HG03342 (cell line): Measurements from ENCODE around the gene KCNJ5.

Experiments used
- ATAC-seq: cut with Tn5 transposase; IDR thresholded peaks from one replicate; pipeline ENCODE4 v1.9.1; 2021; ENCODE audit warnings: mild to moderate bottlenecking, moderate library complexity; ENCODE audit not compliant: unreplicated experiment

KCNJ5 gene

DNA sequence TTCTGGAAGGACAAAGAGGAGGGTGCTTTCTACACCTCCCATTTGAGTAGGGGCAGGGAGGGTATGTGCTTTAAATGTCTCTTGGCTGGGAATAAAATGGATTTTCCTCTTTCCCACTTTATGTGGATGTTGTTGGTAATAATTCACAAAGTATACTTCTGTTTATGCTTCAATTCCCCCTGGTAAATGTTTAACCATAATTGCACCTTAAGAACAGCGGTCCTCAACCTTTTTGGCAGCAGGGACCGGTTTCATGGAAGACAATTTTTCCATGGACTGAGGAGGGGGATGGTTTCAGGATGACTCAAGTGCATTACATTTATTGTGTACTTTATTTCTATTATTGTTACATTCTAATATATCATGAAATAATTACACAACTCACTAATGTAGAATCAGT lies 55.5 kb downstream of the KCNJ5 start:
- ATAC-seq = no peak

- ATAC-seq = no peak
These were observed 56.6 kb downstream of the KCNJ5 start for GRCh38 chr11:128947773-128948172.

DNA sequence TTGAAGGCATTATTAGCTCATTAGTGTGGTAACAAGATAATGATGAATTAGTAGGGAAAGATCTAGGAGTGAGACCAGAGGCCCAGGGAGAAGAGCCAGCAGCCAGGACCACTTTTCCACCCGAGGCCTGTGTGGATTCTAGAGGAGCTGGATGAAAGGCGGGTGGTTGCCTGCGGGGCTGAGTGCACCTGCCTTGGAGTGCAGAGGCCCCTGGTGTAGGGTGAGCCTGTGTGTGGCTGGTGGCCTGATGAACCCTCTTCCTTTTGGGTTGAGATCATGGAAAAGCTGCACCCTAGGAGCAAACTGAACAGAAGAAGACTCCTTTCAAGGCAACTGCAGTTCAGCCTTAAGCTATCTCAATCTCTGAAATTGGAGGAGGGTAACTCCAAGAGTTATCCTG lies 57.4 kb downstream of the KCNJ5 start:
- ATAC-seq = no peak

- ATAC-seq = no peak
These were observed 58.8 kb downstream of the KCNJ5 start for GRCh38 chr11:128949791-128950454.

DNA sequence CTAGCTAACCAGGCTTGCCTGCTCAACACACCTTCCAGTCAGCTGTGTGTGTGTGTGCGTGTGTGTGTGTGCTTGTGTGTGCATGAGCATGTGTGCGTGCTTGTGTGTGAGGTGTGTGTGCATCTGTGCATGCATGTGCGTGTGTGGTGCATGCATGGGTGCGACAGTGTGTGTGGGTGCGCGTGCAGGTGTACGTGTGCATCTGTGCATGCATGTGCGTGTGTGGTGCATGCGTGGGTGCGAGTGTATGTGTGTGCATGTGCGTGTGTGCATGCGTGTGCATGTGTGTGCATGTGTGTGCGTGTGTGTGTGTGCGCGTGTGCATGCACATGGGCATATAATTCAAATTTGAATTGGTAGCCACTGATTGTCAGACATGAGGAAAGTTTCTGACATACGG lies 62.0 kb downstream of the KCNJ5 start:
- ATAC-seq = no peak

GRCh38 chr11:128955636-128956035 lies 64.5 kb downstream of the KCNJ5 start:
- ATAC-seq = no peak

DNA sequence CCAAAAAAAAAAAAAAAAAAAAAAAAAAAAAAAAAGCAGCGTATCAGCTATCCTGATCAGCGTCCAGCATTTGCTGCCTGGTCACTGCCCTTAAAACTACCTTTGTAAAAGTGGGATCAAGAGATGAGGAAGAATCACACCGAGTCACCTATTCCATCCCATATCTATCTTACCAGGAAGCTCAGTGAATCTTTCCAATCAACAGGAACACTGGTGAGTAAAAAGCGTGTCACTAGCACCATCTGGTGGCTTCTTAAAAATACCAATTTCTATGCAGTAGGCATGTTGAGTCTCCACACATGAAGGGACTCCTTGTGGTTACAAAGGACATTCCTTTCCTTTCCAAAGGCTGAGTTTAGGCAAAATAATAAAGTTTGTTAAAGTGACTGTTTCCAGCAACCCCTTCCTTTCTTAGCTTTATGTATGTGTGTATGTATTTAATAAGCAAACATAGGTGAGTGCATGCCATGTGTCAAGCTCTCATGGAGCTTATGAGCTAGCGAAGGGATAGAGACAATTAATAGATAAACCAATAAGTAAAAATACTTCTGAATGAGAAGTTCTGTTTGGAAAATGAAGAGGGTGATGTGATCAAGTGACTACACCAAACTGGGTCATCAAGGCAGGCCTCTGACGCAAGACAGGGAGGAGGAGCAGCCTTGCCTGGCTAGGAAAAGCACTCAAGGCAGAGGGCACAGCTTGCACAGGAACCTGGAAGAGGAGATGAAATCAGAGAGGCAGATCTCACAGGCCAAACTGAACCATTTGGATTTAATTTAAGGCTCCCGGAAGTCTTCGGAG lies 65.4 kb downstream of the KCNJ5 start:
- ATAC-seq = peak; percentile 75

GRCh38 chr11:128957202-128957482 lies 66.0 kb downstream of the KCNJ5 start:
- ATAC-seq = no peak

DNA sequence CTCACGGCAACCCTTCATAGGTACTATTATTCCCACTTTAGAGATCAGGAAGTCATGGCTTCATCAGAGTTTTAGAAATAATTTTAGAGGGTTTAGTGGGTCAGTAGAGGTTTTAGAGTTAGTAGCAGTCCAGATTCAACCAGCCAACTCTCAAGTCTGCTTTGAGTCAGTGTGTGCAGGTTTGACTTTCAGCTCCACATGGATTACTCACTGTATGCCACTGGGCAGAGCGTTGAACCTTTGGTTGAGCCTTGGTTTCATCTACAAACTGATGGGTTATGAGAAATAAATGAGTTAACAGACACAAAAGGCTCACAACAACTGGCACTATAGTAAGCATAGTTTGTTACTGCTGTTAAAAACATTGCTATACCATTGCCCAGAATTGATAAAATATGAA lies 70.5 kb downstream of the KCNJ5 start:
- no peak for ATAC-seq

DNA sequence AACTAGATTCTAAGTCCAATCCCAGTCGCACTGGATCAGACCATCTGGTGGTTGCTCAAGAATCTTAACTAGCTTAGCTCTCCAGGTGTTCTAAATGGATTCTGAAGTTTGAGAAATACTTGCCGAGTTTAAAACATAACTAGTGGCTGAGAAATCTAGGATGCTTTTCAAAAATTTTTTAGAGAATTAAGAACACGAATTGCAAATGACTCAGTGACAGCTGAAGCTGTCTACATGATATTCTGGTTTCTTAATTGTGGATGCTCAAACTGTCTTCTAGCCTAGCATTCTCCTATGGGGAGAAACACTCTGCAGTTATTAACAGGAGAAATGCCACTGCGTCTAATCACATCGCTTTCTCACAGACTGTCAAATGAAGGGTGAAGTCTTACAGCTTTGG lies 71.7 kb downstream of the KCNJ5 start:
- no peak for ATAC-seq

DNA sequence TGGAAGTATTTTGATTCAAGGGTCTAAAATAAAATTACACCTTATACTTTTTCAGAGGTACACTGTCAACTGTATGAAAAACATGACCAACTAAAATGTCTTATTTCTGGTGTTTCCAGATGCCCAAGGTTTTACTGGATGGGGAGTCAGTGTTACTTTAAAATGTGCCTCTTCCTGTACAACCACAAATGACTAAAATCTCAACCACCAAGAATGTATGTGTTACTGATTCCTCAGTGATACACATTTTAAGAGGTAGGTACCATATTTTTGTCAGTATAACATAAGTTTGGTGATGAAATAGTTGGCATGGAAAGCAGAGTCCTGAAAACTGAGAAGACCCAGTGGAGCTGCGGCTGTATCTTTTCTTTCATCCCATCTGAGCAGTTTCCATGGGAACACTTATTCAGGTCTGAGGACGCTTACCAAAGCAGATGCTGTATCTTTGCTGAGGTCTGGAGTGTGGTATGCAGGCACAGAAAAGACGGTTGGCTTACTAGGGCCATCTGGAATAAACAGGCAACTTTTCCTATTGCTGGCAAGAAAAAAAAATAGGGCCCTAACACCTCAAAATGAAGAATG lies 72.7 kb downstream of the KCNJ5 start:
- ATAC-seq = no peak

GRCh38 chr11:128964463-128964930 lies 73.3 kb downstream of the KCNJ5 start:
- ATAC-seq = no peak

DNA sequence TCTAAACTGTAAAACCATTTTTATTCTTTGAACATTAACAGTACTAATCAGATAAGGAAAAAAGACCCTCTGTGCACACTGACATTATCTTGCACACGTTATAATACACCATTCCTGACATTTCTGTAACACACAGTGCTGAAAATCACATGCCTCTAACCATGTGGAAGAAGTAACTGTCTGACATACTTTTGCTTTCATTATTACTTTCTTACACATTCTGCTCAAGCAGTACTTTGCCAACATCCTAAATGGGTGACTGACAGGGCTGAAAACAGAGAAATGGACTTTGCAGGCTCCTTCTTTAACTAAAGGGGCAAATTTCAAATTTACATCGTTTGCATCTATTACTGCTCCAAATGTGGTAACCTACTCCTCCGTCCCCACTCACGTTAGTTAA lies 74.3 kb downstream of the KCNJ5 start:
- peak; percentile 96 for ATAC-seq

GRCh38 chr11:128967578-128967977 lies 76.4 kb downstream of the KCNJ5 start:
- ATAC-seq = no peak

DNA sequence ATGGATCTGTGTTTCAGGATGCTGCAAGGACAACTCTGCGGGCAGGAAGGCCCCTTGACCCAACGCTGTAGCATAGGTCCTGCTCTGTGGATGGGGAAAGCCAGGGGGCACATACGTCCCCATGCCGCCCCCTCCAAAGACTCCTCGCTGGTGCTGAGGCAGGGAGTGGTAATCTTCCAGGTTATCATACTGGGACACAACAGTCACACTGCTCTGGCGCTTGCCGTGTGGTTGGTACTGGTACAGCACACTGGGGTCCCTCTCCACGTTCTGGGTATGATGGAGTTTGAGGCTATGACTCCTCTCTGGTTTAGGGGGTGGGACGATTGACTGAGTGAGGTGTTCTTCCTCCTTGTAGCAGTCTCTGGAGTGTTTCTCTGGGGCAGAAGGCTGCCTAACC lies 77.8 kb downstream of the KCNJ5 start:
- no peak for ATAC-seq
